Skin epidermis (tissue), 12 donors: ENCODE data around the gene PCDH11Y.
"Not testable (repeated sequence)": the region's sequence is repeated elsewhere in the genome, so short reads cannot be mapped to it uniquely, and the experiment has no call there.

ENCODE experiments used
- H3K27ac ChIP-seq, 21 experiments: fragments of 200-600 bp; sonication (generic) in 11 of 21; one replicate each; pipeline ENCODE4 v1.5.0; 2020; ENCODE audit warnings: mild to moderate bottlenecking in 3 of 21, inconsistent platforms in 2 of 21, moderate library complexity in 2 of 21
- H3K4me3 ChIP-seq, 7 experiments: fragments of 200-600 bp; sonication (generic) in 2 of 7; one replicate each; pipeline ENCODE4 v1.5.0; 2020; ENCODE audit warnings: inconsistent platforms in 2 of 7, mild to moderate bottlenecking in 2 of 7, moderate library complexity in 1 of 7

PCDH11Y gene

GRCh38 chrY:5000057-5000456 lies at the start of gene PCDH11Y:
Gene PCDH11Y (plus strand): TSS chrY:5000296. CDS start chrY:5057100, 56,804 bp downstream.
- not testable (repeated sequence) for H3K27ac ChIP-seq, H3K4me3 ChIP-seq

GRCh38 chrY:4967894-4968293 lies 32.2 kb upstream of the PCDH11Y start:
- H3K27ac ChIP-seq, H3K4me3 ChIP-seq: not testable (repeated sequence)

- H3K4me3 ChIP-seq, H3K27ac ChIP-seq: not testable (repeated sequence)
Observed at GRCh38 chrY:4991743-4992400, 8.2 kb upstream of the PCDH11Y start.

- not testable (repeated sequence) for H3K27ac ChIP-seq, H3K4me3 ChIP-seq
Observed at GRCh38 chrY:4994892-4995291, 5.2 kb upstream of the PCDH11Y start.

GRCh38 chrY:5002476-5003184 lies 2.5 kb downstream of the PCDH11Y start:
- not testable (repeated sequence) for H3K27ac ChIP-seq, H3K4me3 ChIP-seq

GRCh38 chrY:5038972-5039523 lies 39.0 kb downstream of the PCDH11Y start:
- not testable (repeated sequence) for H3K27ac ChIP-seq, H3K4me3 ChIP-seq

- H3K4me3 ChIP-seq, H3K27ac ChIP-seq: not testable (repeated sequence)
Observed at GRCh38 chrY:5083017-5083416, 82.9 kb downstream of the PCDH11Y start.

- H3K27ac ChIP-seq, H3K4me3 ChIP-seq: not testable (repeated sequence)
Observed at GRCh38 chrY:5182998-5183397, 182.9 kb downstream of the PCDH11Y start.

GRCh38 chrY:5215116-5215515 lies 215.0 kb downstream of the PCDH11Y start:
- H3K27ac ChIP-seq, H3K4me3 ChIP-seq: not testable (repeated sequence)

- not testable (repeated sequence) for H3K4me3 ChIP-seq, H3K27ac ChIP-seq
Observed at GRCh38 chrY:5324931-5325330, 324.8 kb downstream of the PCDH11Y start.

- not testable (repeated sequence) for H3K4me3 ChIP-seq
Observed at GRCh38 chrY:5342220-5342619, 342.1 kb downstream of the PCDH11Y start.

GRCh38 chrY:5543705-5544104 lies 543.6 kb downstream of the PCDH11Y start:
- H3K27ac ChIP-seq, H3K4me3 ChIP-seq: not testable (repeated sequence)

More at GRCh38 chrY:5342220-5342619, 342.1 kb downstream of the PCDH11Y start:
- H3K27ac ChIP-seq = not testable (repeated sequence)

- H3K27ac ChIP-seq, H3K4me3 ChIP-seq: not testable (repeated sequence)
Observed at GRCh38 chrY:5638589-5638988, 638.5 kb downstream of the PCDH11Y start.

GRCh38 chrY:5679265-5679664 lies 679.2 kb downstream of the PCDH11Y start:
- not testable (repeated sequence) for H3K27ac ChIP-seq, H3K4me3 ChIP-seq

- H3K4me3 ChIP-seq, H3K27ac ChIP-seq: not testable (repeated sequence)
Observed at GRCh38 chrY:5708727-5709126, 708.6 kb downstream of the PCDH11Y start.

- not testable (repeated sequence) for H3K4me3 ChIP-seq, H3K27ac ChIP-seq
Observed at GRCh38 chrY:5709788-5710381, 709.8 kb downstream of the PCDH11Y start.

- H3K27ac ChIP-seq, H3K4me3 ChIP-seq: not testable (repeated sequence)
Observed at GRCh38 chrY:5761403-5761802, 761.3 kb downstream of the PCDH11Y start.

GRCh38 chrY:5776485-5776884 lies 776.4 kb downstream of the PCDH11Y start:
- H3K27ac ChIP-seq, H3K4me3 ChIP-seq: not testable (repeated sequence)
